ENCODE results near the gene LSM3. TPM values are rescaled to one million over a fixed set of nuclear protein-coding genes. Genes with fewer than 3 reads are reported as not detected.

LSM3 gene
- total and polyA plus RNA-seq, 2 experiments from 2014 or later = 5.9 to 32.2 TPM

- no peak for TF ChIP-seq CTCF (IDR thresholded peaks at IDR 0.05; ENCODE audit: low read depth, low read length)
Measured at GRCh38 chr3:14177580-14178246, 904 bp upstream of the LSM3 start.

GRCh38 chr3:14179114-14179465, 473 bp downstream of the LSM3 start:
- H3K4me1 ChIP-seq (ENCODE audit: low read depth) = peaks cover 10% of the 10 kb centered on the region
- H3K9me3 ChIP-seq (ENCODE audit: low read depth) = no peaks in the 10 kb centered on the region
- H3K4me3 ChIP-seq = peak overlapping the region; percentile 91
- DNase-seq (ENCODE audit: low read depth in 1 of 2, low spot score in 1 of 2) = no peak
- TF ChIP-seq CTCF (IDR thresholded peaks at IDR 0.05; ENCODE audit: low read depth, low read length) = no peak
- no peaks in the 10 kb centered on the region for H3K27me3 ChIP-seq
- H3K36me3 ChIP-seq = peaks cover 25% of the 10 kb centered on the region
- peak overlapping the region; percentile 85 for H3K27ac ChIP-seq

More at GRCh38 chr3:14177580-14178246, 904 bp upstream of the LSM3 start:
- Histone ChIP-seq H3K4me1 (ENCODE audit: low read depth) (peaks cover 10% of the 10 kb centered on the region), H3K36me3 (peaks cover 13% of the 10 kb centered on the region), H3K4me3 (peak overlapping the region; percentile 91), H3K27ac (peak overlapping the region; percentile 94), H3K27me3 (no peaks in the 10 kb centered on the region), H3K9me3 (ENCODE audit: low read depth) (no peaks in the 10 kb centered on the region)
- DNase-seq (ENCODE audit: low read depth in 1 of 2, low spot score in 1 of 2) = peak in 1 of 2 donors; percentile 6

GRCh38 chr3:14179795-14180194, 1.2 kb downstream of the LSM3 start:
- Histone ChIP-seq H3K4me3 (no peak overlapping the region), H3K36me3 (peaks cover 26% of the 10 kb centered on the region), H3K4me1 (ENCODE audit: low read depth) (peaks cover 10% of the 10 kb centered on the region), H3K27ac (no peak overlapping the region), H3K9me3 (ENCODE audit: low read depth) (no peaks in the 10 kb centered on the region), H3K27me3 (no peaks in the 10 kb centered on the region)
- TF ChIP-seq CTCF (IDR thresholded peaks at IDR 0.05; ENCODE audit: low read depth, low read length) = no peak
- DNase-seq (ENCODE audit: low read depth in 1 of 2, low spot score in 1 of 2) = no peak

GRCh38 chr3:14181253-14181652, 2.6 kb downstream of the LSM3 start:
- H3K27ac ChIP-seq = no peak overlapping the region
- no peak for DNase-seq (ENCODE audit: low read depth in 1 of 2, low spot score in 1 of 2)
- TF ChIP-seq CTCF (IDR thresholded peaks at IDR 0.05; ENCODE audit: low read depth, low read length) = no peak
- peaks cover 10% of the 10 kb centered on the region for H3K4me1 ChIP-seq (ENCODE audit: low read depth)
- peaks cover 37% of the 10 kb centered on the region for H3K36me3 ChIP-seq
- no peak overlapping the region for H3K4me3 ChIP-seq
- no peaks in the 10 kb centered on the region for H3K9me3 ChIP-seq (ENCODE audit: low read depth)
- no peaks in the 10 kb centered on the region for H3K27me3 ChIP-seq

- Histone ChIP-seq H3K4me1 (ENCODE audit: low read depth) (peaks cover 6% of the 10 kb centered on the region), H3K36me3 (peaks cover 38% of the 10 kb centered on the region)
- no peak for DNase-seq (ENCODE audit: low read depth in 1 of 2, low spot score in 1 of 2)
Measured at GRCh38 chr3:14183015-14183577, 4.5 kb downstream of the LSM3 start.

More at GRCh38 chr3:14183015-14183577, 4.5 kb downstream of the LSM3 start:
- H3K27ac ChIP-seq = no peak overlapping the region
- no peaks in the 10 kb centered on the region for H3K9me3 ChIP-seq (ENCODE audit: low read depth)
- no peak for TF ChIP-seq CTCF (IDR thresholded peaks at IDR 0.05; ENCODE audit: low read depth, low read length)
- H3K27me3 ChIP-seq = no peaks in the 10 kb centered on the region
- H3K4me3 ChIP-seq = no peak overlapping the region

All from cardiac muscle cell (in vitro differentiated cells and primary cell).